K562 (cell line): Measurements from ENCODE around the gene RPRD1B. TPM values are rescaled to one million over a fixed set of nuclear protein-coding genes. Genes with fewer than 3 reads are reported as not detected.

Source experiments
- ERF ChIP-seq: fragments of 450-650 bp; formaldehyde crosslinking; IDR thresholded peaks from 2 replicates; pipeline ENCODE4 v1.4.0; 2020; ENCODE audit warnings: mild to moderate bottlenecking, mixed read lengths
- JUND ChIP-seq, 2 experiments: IDR thresholded peaks; 2 replicates in 1 of 2; 3 replicates in 1 of 2; pipeline ENCODE4 v1.6.1; 2011; ENCODE audit warnings: borderline replicate concordance in 2 of 2, low read depth in 2 of 2, low read length in 2 of 2, improper control_type of control experiment in 1 of 2, missing biosample characterization in 1 of 2, missing genetic modification characterization in 1 of 2, missing genetic modification reagents in 1 of 2
- REST ChIP-seq, 2 experiments: fragments of 450-650 bp; formaldehyde crosslinking in 1 of 2; IDR thresholded peaks; 2 replicates each; pipeline versions ENCODE4 v1.4.0 to v1.6.1; 2014 to 2020; ENCODE audit warnings: mild to moderate bottlenecking in 2 of 2, borderline replicate concordance in 1 of 2, low read depth in 1 of 2
- SIN3A ChIP-seq, 2 experiments: fragments of 150-350 bp in 1 of 2; IDR thresholded peaks; 2 replicates each; pipeline ENCODE4 v1.6.1; 2011 to 2016; ENCODE audit warnings: borderline replicate concordance in 2 of 2, low read depth in 2 of 2, low read length in 2 of 2, mild to moderate bottlenecking in 2 of 2, moderate library complexity in 2 of 2; ENCODE audit not compliant: control insufficient read depth in 1 of 2
- TEAD4 ChIP-seq, 2 experiments: sonication (generic) in 1 of 2; formaldehyde crosslinking in 1 of 2; IDR thresholded peaks; 2 replicates each; pipeline versions ENCODE4 v1.6.1 to v1.8.0; 2012 to 2022; ENCODE audit warnings: borderline replicate concordance in 1 of 2, inconsistent platforms in 1 of 2, low read length in 1 of 2, mild to moderate bottlenecking in 1 of 2, missing genetic modification reagents in 1 of 2
- TFAM ChIP-seq: fragments of 250-450 bp; sonication (Bioruptor Pico); conservative IDR thresholded peaks from 2 replicates; pipeline ENCODE4 v1.5.0; 2021; ENCODE audit warnings: mild to moderate bottlenecking, moderate library complexity
- ZBTB9 ChIP-seq: fragments of 450-650 bp; formaldehyde crosslinking; IDR thresholded peaks from 2 replicates; pipeline ENCODE4 v1.4.0; 2020; ENCODE audit warnings: mild to moderate bottlenecking, moderate library complexity
- polyA plus RNA-seq, 8 experiments: library from polyadenylated mRNA; depleted of rRNA in 4 of 8; stranded (reverse) in 5 of 8; unstranded in 3 of 8; fragments of >200 nt; fragmentation: Nextera tagmentation in 2 of 8; fragmentation: Illumina TruSeq in 1 of 8; extraction: Ambion mirVana in 2 of 8; extraction: Trizol in 1 of 8; gene quantifications; 2 replicates each; pipeline versions ENCODE4 v1.2.1 to v1.2.3, GENCODE V29; 2011 to 2014; ENCODE audit warnings: inconsistent platforms in 1 of 8, missing spikeins in 1 of 8
- total RNA-seq, 7 experiments: library from RNA; depleted of rRNA in 6 of 7; stranded (reverse); fragments of >200 nt in 6 of 7; fragmentation: Illumina TruSeq in 2 of 7; extraction: Trizol in 2 of 7; gene quantifications; 2 replicates each; pipeline versions ENCODE4 v1.2.1 to v1.2.3, GENCODE V29; 2011 to 2021; ENCODE audit warnings: low replicate concordance in 1 of 7

Gene RPRD1B
- total and polyA plus RNA-seq, 9 of the 15 experiments (the other 6 are each of a cell fraction or from before 2014, with no cell fraction given), result 5.5 to 43.0 (median 24.4) TPM

DNA sequence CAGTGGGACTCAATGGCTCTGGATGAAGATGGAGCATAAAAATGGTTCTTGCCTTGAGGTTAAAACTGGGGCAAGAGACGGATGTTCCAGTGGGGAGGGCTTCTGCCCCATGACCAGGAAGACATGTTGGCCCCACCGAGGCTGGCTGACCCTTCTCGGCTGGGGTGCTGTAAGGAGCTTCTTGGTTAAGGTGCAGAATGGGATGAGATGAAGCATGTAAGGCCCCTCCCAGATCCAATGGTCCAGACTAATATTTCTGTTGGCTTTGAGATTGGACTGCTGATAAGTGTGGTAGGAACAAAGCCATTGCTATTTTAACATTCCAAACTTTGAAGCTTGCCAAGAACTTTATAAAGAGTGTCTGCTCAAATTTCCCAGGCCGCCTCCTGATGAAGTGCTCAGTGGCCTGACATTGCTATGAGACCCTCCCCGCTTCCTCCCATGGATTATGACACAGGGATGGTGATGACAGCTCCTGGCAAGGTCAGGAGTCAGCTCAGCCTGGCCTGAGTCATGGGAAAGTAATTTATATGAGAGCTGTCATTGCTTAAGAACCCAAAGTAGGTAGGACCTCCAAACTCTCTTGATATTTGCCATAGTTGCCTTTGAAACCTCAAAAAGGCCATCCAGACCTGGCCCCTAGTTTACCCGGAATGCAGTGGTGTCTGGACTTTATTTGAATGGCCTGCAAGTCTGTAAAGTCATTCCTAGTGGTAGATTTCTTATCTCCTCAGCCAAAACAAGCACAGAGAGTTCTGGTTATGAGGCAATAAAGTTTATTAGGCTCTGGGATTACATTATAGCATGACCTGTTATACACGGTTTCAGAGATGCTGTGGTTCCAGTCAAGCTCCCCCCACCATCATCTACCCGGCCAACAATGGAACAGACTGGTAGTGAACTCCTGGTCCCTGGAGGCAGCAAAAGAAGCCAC is 76.3 kb downstream of the RPRD1B start (continued):
- TF ChIP-seq REST (IDR thresholded peaks at IDR 0.05; ENCODE audit: borderline replicate concordance) (no peak), REST (CRISPR knock-in tag; IDR thresholded peaks at IDR 0.05; ENCODE audit: low read depth) (no peak), TEAD4 (IDR thresholded peaks at IDR 0.05; ENCODE audit: low read length) (peak; percentile 39), TEAD4 (CRISPR knock-in tag; IDR thresholded peaks at IDR 0.05; ENCODE audit: borderline replicate concordance) (no peak), SIN3A (IDR thresholded peaks at IDR 0.05; ENCODE audit: borderline replicate concordance in 2 of 2, control insufficient read depth in 1 of 2, low read depth in 2 of 2, low read length in 2 of 2) (no peak), ERF (CRISPR knock-in tag) (no peak), TFAM (CRISPR knock-in tag) (no peak), ZBTB9 (CRISPR knock-in tag) (no peak), JUND (IDR thresholded peaks at IDR 0.05; ENCODE audit: borderline replicate concordance, low read depth, low read length) (peak; percentile 84), JUND (tag; IDR thresholded peaks at IDR 0.05; ENCODE audit: borderline replicate concordance, low read depth, low read length) (peak; percentile 66; the same call in 1 of the 3 replicates)
